HS-5 (cell line): ENCODE results near the gene ACER1.
"Not testable (repeated sequence)": the region's sequence is repeated elsewhere in the genome, so short reads cannot be mapped to it uniquely, and the experiment has no call there.

ENCODE experiments used
- DNase-seq: peaks from one replicate; pipeline ENCODE4 v3.0.0-alpha.2; 2012; ENCODE audit warnings: low read depth

Gene ACER1

GRCh38 chr19:6287269-6287885 lies 46.0 kb downstream of the ACER1 start:
- no peak for DNase-seq

- DNase-seq, result no peak
These were observed 46.7 kb downstream of the ACER1 start for GRCh38 chr19:6286676-6287075.

- not testable (repeated sequence) for DNase-seq
These were observed 51.0 kb downstream of the ACER1 start for GRCh38 chr19:6282393-6282792.

GRCh38 chr19:6279931-6280591 lies 53.4 kb downstream of the ACER1 start, which contains the start of gene MLLT1:
Gene MLLT1 (minus strand): TSS chr19:6279975. CDS start chr19:6279784, 191 bp downstream.
- peak; percentile 64 for DNase-seq

- no peak for DNase-seq
These were observed 53.8 kb downstream of the ACER1 start for GRCh38 chr19:6279620-6279930.

- no peak for DNase-seq
These were observed 54.4 kb downstream of the ACER1 start for GRCh38 chr19:6278740-6279619.

GRCh38 chr19:6278051-6278450 lies 55.4 kb downstream of the ACER1 start:
- DNase-seq, result no peak

GRCh38 chr19:6276447-6276846 lies 57.0 kb downstream of the ACER1 start:
- DNase-seq, result no peak

GRCh38 chr19:6275170-6275744 lies 58.2 kb downstream of the ACER1 start:
- no peak for DNase-seq

GRCh38 chr19:6274756-6275155 lies 58.7 kb downstream of the ACER1 start:
- no peak for DNase-seq

- peak; percentile 68 for DNase-seq
These were observed 59.5 kb downstream of the ACER1 start for GRCh38 chr19:6273701-6274601.

- DNase-seq, result no peak
These were observed 60.4 kb downstream of the ACER1 start for GRCh38 chr19:6272913-6273600.

GRCh38 chr19:6272411-6272791 lies 61.0 kb downstream of the ACER1 start:
- no peak for DNase-seq

GRCh38 chr19:6271721-6272410 lies 61.5 kb downstream of the ACER1 start:
- no peak for DNase-seq

- no peak for DNase-seq
These were observed 62.2 kb downstream of the ACER1 start for GRCh38 chr19:6271251-6271650.

- no peak for DNase-seq
These were observed 62.6 kb downstream of the ACER1 start for GRCh38 chr19:6270822-6271221.

GRCh38 chr19:6270076-6270745 lies 63.2 kb downstream of the ACER1 start:
- DNase-seq, result no peak

- no peak for DNase-seq
These were observed 64.1 kb downstream of the ACER1 start for GRCh38 chr19:6269101-6269886.

GRCh38 chr19:6268382-6268771 lies 65.0 kb downstream of the ACER1 start:
- DNase-seq, result no peak
